Nephron (organoid): ENCODE data around the gene PTGDR2.
"Not testable (repeated sequence)": the region's sequence is repeated elsewhere in the genome, so short reads cannot be mapped to it uniquely, and the experiment has no call there.

Source experiments
- H3K27ac Mint-ChIP-seq, 3 experiments: 2 replicates each; pipeline ENCODE4 v1.8.0; 2020; ENCODE audit warnings: mixed read lengths in 3 of 3, mild to moderate bottlenecking in 2 of 3, moderate library complexity in 1 of 3
- H3K27me3 Mint-ChIP-seq: 2 replicates; pipeline ENCODE4 v1.8.0; 2021; ENCODE audit warnings: low read depth, mild to moderate bottlenecking, moderate library complexity, mixed read lengths
- H3K36me3 Mint-ChIP-seq: 2 replicates; pipeline ENCODE4 v1.8.0; 2020; ENCODE audit warnings: low read depth, mixed read lengths
- H3K4me1 Mint-ChIP-seq: 2 replicates; pipeline ENCODE4 v1.8.0; 2020; ENCODE audit warnings: mixed read lengths
- H3K4me3 Mint-ChIP-seq, 3 experiments: 2 replicates each; pipeline ENCODE4 v1.8.0; 2020; ENCODE audit warnings: mild to moderate bottlenecking in 3 of 3, mixed read lengths in 3 of 3, moderate library complexity in 2 of 3
- H3K9me3 Mint-ChIP-seq: 2 replicates; pipeline ENCODE4 v1.8.0; 2020; ENCODE audit warnings: mixed read lengths
- TF ChIP-seq, protein P1 (sequence below), 3 experiments: fragments of 200-600 bp; sonication (generic); IDR thresholded peaks; one replicate each; pipeline ENCODE4 v1.5.0; 2021; ENCODE audit warnings: antibody characterized with exemption in 3 of 3; ENCODE audit not compliant: unreplicated experiment in 3 of 3

The PTGDR2 gene

DNA sequence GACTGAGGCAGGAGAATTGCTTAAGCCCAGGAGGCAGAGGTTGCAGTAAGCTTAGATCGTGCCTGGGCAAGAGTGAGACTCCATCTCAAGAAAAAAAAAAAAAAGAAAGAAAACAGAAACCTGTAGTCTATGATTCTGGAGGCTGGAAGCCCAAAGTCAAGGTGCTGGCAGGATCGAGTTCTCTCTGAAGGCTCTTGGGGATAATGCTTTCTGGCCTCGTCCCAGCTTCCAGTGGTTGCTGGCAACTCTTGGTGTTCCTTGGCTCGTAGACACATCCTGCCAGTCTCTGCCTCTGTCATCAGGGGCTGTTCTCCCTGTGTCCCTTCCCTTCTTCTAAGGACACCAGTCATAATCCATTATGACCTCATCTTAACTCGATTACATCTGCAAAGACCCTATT, 30.6 kb downstream of the PTGDR2 start:
- H3K27me3 Mint-ChIP-seq, result no peaks in the 10 kb centered on the region
- no peaks in the 10 kb centered on the region for H3K4me1 Mint-ChIP-seq
- no peaks in the 10 kb centered on the region for H3K36me3 Mint-ChIP-seq

DNA sequence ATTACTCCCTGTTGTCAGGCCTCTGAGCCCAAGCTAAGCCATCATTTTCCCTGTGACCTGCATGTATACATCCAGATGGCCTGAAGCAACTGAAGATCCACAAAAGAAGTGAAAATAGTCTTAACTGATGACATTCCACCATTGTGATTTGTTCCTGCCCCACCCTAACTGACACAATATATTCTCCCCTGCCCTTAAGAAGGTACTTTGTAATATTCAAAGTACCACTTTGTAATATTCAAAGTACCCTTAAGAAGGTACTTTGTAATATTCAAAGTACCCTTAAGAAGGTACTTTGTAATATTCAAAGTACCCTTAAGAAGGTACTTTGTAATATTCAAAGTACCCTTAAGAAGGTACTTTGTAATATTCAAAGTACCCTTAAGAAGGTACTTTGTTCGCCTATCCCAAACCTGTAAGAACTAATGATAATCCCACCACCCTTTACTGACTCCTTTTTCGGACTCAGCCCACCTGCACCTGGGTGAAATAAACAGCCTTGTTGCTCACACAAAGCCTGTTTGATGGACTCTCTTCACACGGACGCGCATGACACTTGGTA, 31.9 kb downstream of the PTGDR2 start:
- not testable (repeated sequence) for H3K27me3 Mint-ChIP-seq, H3K4me3 Mint-ChIP-seq

More for the DNA sequence above, 30.6 kb downstream of the PTGDR2 start:
- TF ChIP-seq, protein P1, sequence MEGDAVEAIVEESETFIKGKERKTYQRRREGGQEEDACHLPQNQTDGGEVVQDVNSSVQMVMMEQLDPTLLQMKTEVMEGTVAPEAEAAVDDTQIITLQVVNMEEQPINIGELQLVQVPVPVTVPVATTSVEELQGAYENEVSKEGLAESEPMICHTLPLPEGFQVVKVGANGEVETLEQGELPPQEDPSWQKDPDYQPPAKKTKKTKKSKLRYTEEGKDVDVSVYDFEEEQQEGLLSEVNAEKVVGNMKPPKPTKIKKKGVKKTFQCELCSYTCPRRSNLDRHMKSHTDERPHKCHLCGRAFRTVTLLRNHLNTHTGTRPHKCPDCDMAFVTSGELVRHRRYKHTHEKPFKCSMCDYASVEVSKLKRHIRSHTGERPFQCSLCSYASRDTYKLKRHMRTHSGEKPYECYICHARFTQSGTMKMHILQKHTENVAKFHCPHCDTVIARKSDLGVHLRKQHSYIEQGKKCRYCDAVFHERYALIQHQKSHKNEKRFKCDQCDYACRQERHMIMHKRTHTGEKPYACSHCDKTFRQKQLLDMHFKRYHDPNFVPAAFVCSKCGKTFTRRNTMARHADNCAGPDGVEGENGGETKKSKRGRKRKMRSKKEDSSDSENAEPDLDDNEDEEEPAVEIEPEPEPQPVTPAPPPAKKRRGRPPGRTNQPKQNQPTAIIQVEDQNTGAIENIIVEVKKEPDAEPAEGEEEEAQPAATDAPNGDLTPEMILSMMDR (IDR thresholded peaks at IDR 0.05; ENCODE audit: unreplicated experiment in 3 of 3), result no peak
- Mint-ChIP-seq H3K4me3 (no peak overlapping the region), H3K27ac (no peak overlapping the region), H3K9me3 (no peaks in the 10 kb centered on the region)

DNA sequence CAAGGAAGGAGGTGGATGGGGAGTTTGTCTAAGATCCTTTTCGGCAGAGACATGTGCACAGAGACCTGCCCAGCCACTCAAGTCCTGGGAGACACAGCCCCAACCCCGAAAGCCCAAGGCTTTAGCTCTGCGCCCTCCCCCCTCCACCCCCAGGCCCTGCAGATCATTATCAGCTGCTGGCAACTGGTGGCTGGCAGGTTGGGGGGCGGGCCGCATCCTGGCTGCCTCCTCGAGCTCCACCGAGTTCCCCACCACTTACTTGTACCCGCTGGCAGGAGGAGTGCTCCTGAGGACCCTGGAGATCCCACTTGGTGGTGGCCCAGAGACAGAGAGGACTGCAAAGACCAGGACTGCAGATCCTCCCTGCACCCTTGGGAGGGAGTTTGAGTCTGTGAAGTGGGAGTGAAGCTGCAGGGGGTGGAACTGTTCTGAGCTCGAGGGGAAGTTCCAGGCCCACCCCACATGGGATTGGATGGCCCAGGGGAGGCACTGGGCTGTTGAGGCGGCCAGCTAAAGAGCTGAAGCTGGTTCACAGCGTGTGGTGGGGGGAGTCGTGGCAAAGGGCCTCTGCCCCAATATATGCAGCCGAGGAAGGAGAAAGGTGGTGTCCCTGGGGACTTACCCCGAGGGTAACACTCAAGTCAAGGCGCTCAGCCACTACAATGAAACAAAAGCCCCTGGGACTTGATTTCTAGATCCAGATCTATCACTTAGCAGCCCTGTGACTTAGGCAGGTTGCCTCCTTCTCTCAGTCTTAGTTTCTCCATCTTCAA, 33.7 kb downstream of the PTGDR2 start:
- Mint-ChIP-seq H3K36me3 (no peaks in the 10 kb centered on the region), H3K27ac (no peak overlapping the region), H3K27me3 (peaks cover 7% of the 10 kb centered on the region), H3K9me3 (peaks cover 3% of the 10 kb centered on the region), H3K4me1 (no peaks in the 10 kb centered on the region), H3K4me3 (no peak overlapping the region)
- TF ChIP-seq, protein P1 (IDR thresholded peaks at IDR 0.05; ENCODE audit: unreplicated experiment in 3 of 3), result no peak

More for the DNA sequence above, 31.9 kb downstream of the PTGDR2 start:
- H3K27ac Mint-ChIP-seq, H3K4me1 Mint-ChIP-seq, H3K9me3 Mint-ChIP-seq, H3K36me3 Mint-ChIP-seq: not testable (repeated sequence)

DNA sequence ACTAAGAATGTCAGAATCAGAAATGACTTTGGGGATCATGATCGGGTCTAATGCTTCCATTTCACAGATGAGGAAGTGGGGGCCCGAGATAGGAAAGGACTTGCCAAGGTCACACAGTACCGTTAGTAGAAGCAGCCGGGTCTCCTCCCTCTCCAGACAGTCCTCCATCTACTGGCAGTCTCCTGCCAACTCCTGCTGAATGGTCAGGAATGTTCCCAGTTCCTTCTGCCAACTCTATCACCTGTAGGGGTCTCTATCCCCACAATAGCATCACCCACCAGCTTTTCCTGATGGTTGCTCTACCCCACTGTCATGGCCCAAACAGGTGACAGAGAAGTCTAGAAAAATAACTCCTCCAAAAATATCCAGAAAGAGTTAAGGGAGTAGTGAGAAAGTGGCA, 37.7 kb downstream of the PTGDR2 start:
- H3K9me3 Mint-ChIP-seq, result peaks cover 13% of the 10 kb centered on the region
- no peak overlapping the region for H3K27ac Mint-ChIP-seq
- no peak overlapping the region for H3K4me3 Mint-ChIP-seq
- no peaks in the 10 kb centered on the region for H3K4me1 Mint-ChIP-seq
- TF ChIP-seq, protein P1 (IDR thresholded peaks at IDR 0.05; ENCODE audit: unreplicated experiment in 3 of 3), result no peak
- H3K36me3 Mint-ChIP-seq, result no peaks in the 10 kb centered on the region
- H3K27me3 Mint-ChIP-seq, result peaks cover 14% of the 10 kb centered on the region

DNA sequence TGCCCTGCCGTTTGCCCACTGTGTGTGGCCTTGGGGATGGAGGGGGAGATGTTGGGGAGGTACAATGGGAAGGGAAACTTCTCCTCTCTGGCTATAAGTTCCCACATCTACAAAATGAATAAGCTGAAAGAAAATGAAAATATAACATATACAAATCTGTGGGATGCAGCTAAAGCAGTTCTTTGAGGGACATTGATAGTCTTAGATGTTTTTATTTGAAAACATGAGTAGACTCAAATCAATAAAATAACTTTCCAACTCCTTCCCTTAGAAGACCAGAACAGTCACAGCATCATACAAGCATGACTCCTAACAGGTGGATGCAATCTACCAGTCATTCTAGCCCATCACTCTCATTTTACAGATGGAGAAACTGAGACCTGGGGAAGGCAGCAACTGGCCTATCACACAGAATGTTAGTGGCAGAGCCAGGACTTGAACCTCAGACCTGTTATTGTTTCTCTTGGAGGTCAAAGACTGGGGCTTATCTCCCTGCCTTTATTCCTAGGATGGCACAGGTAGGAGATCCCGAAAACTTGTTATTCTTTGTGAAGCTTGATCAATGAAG, 39.1 kb downstream of the PTGDR2 start:
- H3K27me3 Mint-ChIP-seq, result peaks cover 14% of the 10 kb centered on the region
- H3K9me3 Mint-ChIP-seq, result peaks cover 13% of the 10 kb centered on the region
- H3K27ac Mint-ChIP-seq, result no peak overlapping the region
- H3K4me1 Mint-ChIP-seq, result no peaks in the 10 kb centered on the region
- no peaks in the 10 kb centered on the region for H3K36me3 Mint-ChIP-seq
- H3K4me3 Mint-ChIP-seq, result no peak overlapping the region
- TF ChIP-seq, protein P1 (IDR thresholded peaks at IDR 0.05; ENCODE audit: unreplicated experiment in 3 of 3), result no peak

DNA sequence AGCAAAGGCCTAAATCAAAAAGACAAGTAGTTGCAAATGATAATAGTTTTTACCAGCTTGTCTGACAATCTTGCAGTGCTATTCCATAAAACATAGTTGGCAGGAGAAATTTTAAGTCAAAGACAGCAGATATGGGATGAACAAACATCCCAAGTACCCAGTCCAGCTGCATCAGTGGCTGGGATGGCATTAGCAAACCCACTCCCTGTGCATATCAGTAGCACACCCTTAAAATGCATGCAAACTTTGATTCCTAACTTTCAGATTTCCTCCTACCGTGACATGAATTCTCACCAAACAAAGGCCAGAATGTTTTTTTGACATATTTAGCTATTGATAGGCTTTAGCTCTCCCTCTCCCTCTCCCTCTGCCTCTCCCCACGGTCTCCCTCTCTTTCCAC, 41.6 kb downstream of the PTGDR2 start:
- TF ChIP-seq, protein P1 (IDR thresholded peaks at IDR 0.05; ENCODE audit: unreplicated experiment in 3 of 3), result no peak
- no peak overlapping the region for H3K4me3 Mint-ChIP-seq
- H3K4me1 Mint-ChIP-seq, result no peaks in the 10 kb centered on the region
- H3K27me3 Mint-ChIP-seq, result peaks cover 14% of the 10 kb centered on the region
- H3K27ac Mint-ChIP-seq, result no peak overlapping the region
- peaks cover 13% of the 10 kb centered on the region for H3K9me3 Mint-ChIP-seq
- H3K36me3 Mint-ChIP-seq, result no peaks in the 10 kb centered on the region
